ENCODE measurements around the gene IRF4.

DNA sequence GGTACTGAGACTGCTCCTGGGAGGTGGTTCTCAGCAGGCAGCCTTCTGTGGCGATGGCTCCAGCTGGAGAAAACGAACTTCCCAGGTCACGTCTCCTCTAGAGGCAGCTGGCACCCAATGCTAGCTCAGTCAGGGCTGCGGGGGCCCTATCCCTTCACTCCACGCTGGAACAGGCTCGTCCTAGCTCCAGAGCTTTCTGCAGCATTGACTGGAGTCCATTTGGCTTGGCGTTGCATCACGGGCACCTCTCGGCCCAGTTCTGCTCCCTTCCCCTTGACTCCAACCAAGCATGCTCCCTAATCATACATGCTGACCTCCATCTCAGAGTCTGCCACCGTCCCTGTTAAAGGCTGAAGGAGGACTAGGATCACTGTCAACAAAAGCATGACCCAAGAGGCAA lies 5.9 kb upstream of the IRF4 start:
- TF ChIP-seq, protein P1, sequence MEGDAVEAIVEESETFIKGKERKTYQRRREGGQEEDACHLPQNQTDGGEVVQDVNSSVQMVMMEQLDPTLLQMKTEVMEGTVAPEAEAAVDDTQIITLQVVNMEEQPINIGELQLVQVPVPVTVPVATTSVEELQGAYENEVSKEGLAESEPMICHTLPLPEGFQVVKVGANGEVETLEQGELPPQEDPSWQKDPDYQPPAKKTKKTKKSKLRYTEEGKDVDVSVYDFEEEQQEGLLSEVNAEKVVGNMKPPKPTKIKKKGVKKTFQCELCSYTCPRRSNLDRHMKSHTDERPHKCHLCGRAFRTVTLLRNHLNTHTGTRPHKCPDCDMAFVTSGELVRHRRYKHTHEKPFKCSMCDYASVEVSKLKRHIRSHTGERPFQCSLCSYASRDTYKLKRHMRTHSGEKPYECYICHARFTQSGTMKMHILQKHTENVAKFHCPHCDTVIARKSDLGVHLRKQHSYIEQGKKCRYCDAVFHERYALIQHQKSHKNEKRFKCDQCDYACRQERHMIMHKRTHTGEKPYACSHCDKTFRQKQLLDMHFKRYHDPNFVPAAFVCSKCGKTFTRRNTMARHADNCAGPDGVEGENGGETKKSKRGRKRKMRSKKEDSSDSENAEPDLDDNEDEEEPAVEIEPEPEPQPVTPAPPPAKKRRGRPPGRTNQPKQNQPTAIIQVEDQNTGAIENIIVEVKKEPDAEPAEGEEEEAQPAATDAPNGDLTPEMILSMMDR (IDR thresholded peaks at IDR 0.05 in 4 of 5, conservative IDR thresholded peaks at IDR 0.05 in 1 of 5): no peak
- TF ChIP-seq POLR2A (IDR thresholded peaks at IDR 0.05): no peak

Measured in gastrocnemius medialis (tissue), 4 donors.